Immature natural killer cell (primary cell): ENCODE data around the gene LRRC47. TPM values are rescaled to one million over a fixed set of nuclear protein-coding genes. Genes with fewer than 3 reads are reported as not detected.

Source experiments
- DNase-seq, 3 donors: peaks; one replicate each; pipeline ENCODE4 v3.0.0; 2022; ENCODE audit warnings: mixed read lengths in 1 of 3
- H3K27ac Mint-ChIP-seq, 6 donors: one replicate each; pipeline ENCODE4 v1.8.0; 2020; ENCODE audit warnings: mixed read lengths in 6 of 6, mild to moderate bottlenecking in 5 of 6, inconsistent platforms in 4 of 6, moderate library complexity in 3 of 6
- H3K27me3 Mint-ChIP-seq, 3 donors: one replicate each; pipeline ENCODE4 v1.8.0; 2020 to 2021; ENCODE audit warnings: low read depth in 3 of 3, mild to moderate bottlenecking in 3 of 3, mixed read lengths in 3 of 3, moderate library complexity in 3 of 3, inconsistent platforms in 1 of 3
- H3K36me3 Mint-ChIP-seq, 3 donors: one replicate each; pipeline ENCODE4 v1.8.0; 2020; ENCODE audit warnings: mixed read lengths in 3 of 3, inconsistent platforms in 2 of 3, mild to moderate bottlenecking in 2 of 3
- H3K4me1 Mint-ChIP-seq, 2 donors: one replicate each; pipeline ENCODE4 v1.8.0; 2020; ENCODE audit warnings: inconsistent platforms in 2 of 2, mild to moderate bottlenecking in 2 of 2, mixed read lengths in 2 of 2, moderate library complexity in 1 of 2
- H3K4me3 Mint-ChIP-seq, 5 donors: one replicate each; pipeline ENCODE4 v1.8.0; 2020; ENCODE audit warnings: mild to moderate bottlenecking in 5 of 5, mixed read lengths in 5 of 5, inconsistent platforms in 3 of 5, moderate library complexity in 3 of 5
- H3K9me3 Mint-ChIP-seq, 6 donors: one replicate each; pipeline ENCODE4 v1.8.0; 2020; ENCODE audit warnings: mild to moderate bottlenecking in 6 of 6, mixed read lengths in 6 of 6, inconsistent platforms in 4 of 6, moderate library complexity in 3 of 6
- polyA plus RNA-seq, 3 donors: library from polyadenylated mRNA; unstranded; fragments of 300-500 nt; fragmentation: Illumina TruSeq; gene quantifications; one replicate each; pipeline ENCODE4 v1.2.3, GENCODE V29; 2021

Gene LRRC47
- polyA plus RNA-seq, 3 donors from 2014 or later: 19.3 to 28.3 (median 27.7) TPM

- Mint-ChIP-seq H3K27me3 (peaks cover 0 to 3% (median 2%) of the 10 kb centered on the region in 3 donors), H3K27ac (no peak overlapping the region), H3K4me3 (no peak overlapping the region), H3K36me3 (peaks cover 0 to 14% (median 7%) of the 10 kb centered on the region in 3 donors), H3K4me1 (peaks cover 20 to 22% of the 10 kb centered on the region in 2 donors), H3K9me3 (no peaks in the 10 kb centered on the region)
- DNase-seq: no peak
Observed at GRCh38 chr1:3741566-3742438, 54.5 kb downstream of the LRRC47 start.

GRCh38 chr1:3740752-3741151 is 55.5 kb downstream of the LRRC47 start:
- no peak for DNase-seq
- no peaks in the 10 kb centered on the region for H3K9me3 Mint-ChIP-seq
- no peak overlapping the region for H3K27ac Mint-ChIP-seq
- H3K27me3 Mint-ChIP-seq: peaks cover 0 to 3% (median 2%) of the 10 kb centered on the region in 3 donors
- peaks cover 12 to 13% of the 10 kb centered on the region in 2 donors for H3K4me1 Mint-ChIP-seq
- H3K4me3 Mint-ChIP-seq: no peak overlapping the region
- peaks cover 0 to 14% (median 10%) of the 10 kb centered on the region in 3 donors for H3K36me3 Mint-ChIP-seq

GRCh38 chr1:3740042-3740441 is 56.3 kb downstream of the LRRC47 start:
- peaks cover 0 to 2% (median 2%) of the 10 kb centered on the region in 3 donors for H3K27me3 Mint-ChIP-seq
- no peaks in the 10 kb centered on the region for H3K9me3 Mint-ChIP-seq
- H3K4me3 Mint-ChIP-seq: no peak overlapping the region
- peaks cover 0 to 14% (median 10%) of the 10 kb centered on the region in 3 donors for H3K36me3 Mint-ChIP-seq
- H3K4me1 Mint-ChIP-seq: peaks cover 4 to 6% of the 10 kb centered on the region in 2 donors
- DNase-seq: no peak
- no peak overlapping the region for H3K27ac Mint-ChIP-seq

GRCh38 chr1:3738943-3739342 is 57.4 kb downstream of the LRRC47 start:
- Mint-ChIP-seq H3K36me3 (peaks cover 0 to 14% (median 10%) of the 10 kb centered on the region in 3 donors), H3K9me3 (no peaks in the 10 kb centered on the region), H3K27me3 (peaks cover 0 to 2% (median 2%) of the 10 kb centered on the region in 3 donors), H3K4me3 (no peak overlapping the region), H3K27ac (no peak overlapping the region), H3K4me1 (peaks cover 2 to 5% of the 10 kb centered on the region in 2 donors)
- DNase-seq: no peak

GRCh38 chr1:3736708-3737107 is 59.6 kb downstream of the LRRC47 start:
- Mint-ChIP-seq H3K27me3 (peaks cover 0 to 2% (median 0%) of the 10 kb centered on the region in 3 donors), H3K4me1 (no peaks in the 10 kb centered on the region), H3K4me3 (no peak overlapping the region), H3K27ac (peak overlapping the region in 1 of 6 donors; percentile 28), H3K9me3 (no peaks in the 10 kb centered on the region), H3K36me3 (peaks cover 0 to 6% (median 6%) of the 10 kb centered on the region in 3 donors)
- DNase-seq: no peak

GRCh38 chr1:3736131-3736561 is 60.2 kb downstream of the LRRC47 start:
- Mint-ChIP-seq H3K27me3 (peaks cover 0 to 2% (median 0%) of the 10 kb centered on the region in 3 donors), H3K27ac (no peak overlapping the region), H3K4me1 (no peaks in the 10 kb centered on the region), H3K9me3 (no peaks in the 10 kb centered on the region), H3K4me3 (no peak overlapping the region), H3K36me3 (peaks cover 0 to 3% (median 2%) of the 10 kb centered on the region in 3 donors)
- no peak for DNase-seq

GRCh38 chr1:3735688-3736087 is 60.6 kb downstream of the LRRC47 start:
- Mint-ChIP-seq H3K27me3 (peaks cover 0 to 2% (median 0%) of the 10 kb centered on the region in 3 donors), H3K4me3 (no peak overlapping the region), H3K27ac (no peak overlapping the region), H3K9me3 (no peaks in the 10 kb centered on the region), H3K4me1 (no peaks in the 10 kb centered on the region), H3K36me3 (peaks cover 0 to 3% (median under 1%) of the 10 kb centered on the region in 3 donors)
- DNase-seq: no peak

- H3K9me3 Mint-ChIP-seq: no peaks in the 10 kb centered on the region
- no peaks in the 10 kb centered on the region for H3K4me1 Mint-ChIP-seq
- no peak for DNase-seq
- H3K27ac Mint-ChIP-seq: no peak overlapping the region
- H3K27me3 Mint-ChIP-seq: peaks cover 0 to 2% (median 0%) of the 10 kb centered on the region in 3 donors
- peaks cover 0 to 3% (median 0%) of the 10 kb centered on the region in 3 donors for H3K36me3 Mint-ChIP-seq
- H3K4me3 Mint-ChIP-seq: no peak overlapping the region
Observed at GRCh38 chr1:3735027-3735681, 61.1 kb downstream of the LRRC47 start.

GRCh38 chr1:3734602-3735001 is 61.7 kb downstream of the LRRC47 start:
- H3K4me1 Mint-ChIP-seq: no peaks in the 10 kb centered on the region
- H3K9me3 Mint-ChIP-seq: no peaks in the 10 kb centered on the region
- no peak overlapping the region for H3K4me3 Mint-ChIP-seq
- peaks cover 0 to 2% (median 0%) of the 10 kb centered on the region in 3 donors for H3K27me3 Mint-ChIP-seq
- H3K27ac Mint-ChIP-seq: no peak overlapping the region
- peaks cover 0 to 3% (median 0%) of the 10 kb centered on the region in 3 donors for H3K36me3 Mint-ChIP-seq
- no peak for DNase-seq

GRCh38 chr1:3733883-3734589 is 62.3 kb downstream of the LRRC47 start:
- H3K4me3 Mint-ChIP-seq: no peak overlapping the region
- H3K27ac Mint-ChIP-seq: no peak overlapping the region
- peaks cover 0 to 3% (median 0%) of the 10 kb centered on the region in 3 donors for H3K36me3 Mint-ChIP-seq
- DNase-seq: no peak
- H3K4me1 Mint-ChIP-seq: no peaks in the 10 kb centered on the region
- H3K27me3 Mint-ChIP-seq: peaks cover 0 to 2% (median 0%) of the 10 kb centered on the region in 3 donors
- no peaks in the 10 kb centered on the region for H3K9me3 Mint-ChIP-seq

GRCh38 chr1:3733094-3733882 is 63.0 kb downstream of the LRRC47 start:
- H3K9me3 Mint-ChIP-seq: no peaks in the 10 kb centered on the region
- peaks cover 0 to 2% (median 0%) of the 10 kb centered on the region in 3 donors for H3K27me3 Mint-ChIP-seq
- no peak for DNase-seq
- no peak overlapping the region for H3K27ac Mint-ChIP-seq
- H3K4me1 Mint-ChIP-seq: no peaks in the 10 kb centered on the region
- peaks cover 0 to 3% (median 0%) of the 10 kb centered on the region in 3 donors for H3K36me3 Mint-ChIP-seq
- no peak overlapping the region for H3K4me3 Mint-ChIP-seq

GRCh38 chr1:3732434-3733093 is 63.7 kb downstream of the LRRC47 start:
- H3K4me3 Mint-ChIP-seq: no peak overlapping the region
- H3K27ac Mint-ChIP-seq: no peak overlapping the region
- H3K36me3 Mint-ChIP-seq: peaks cover 0 to 3% (median 0%) of the 10 kb centered on the region in 3 donors
- no peaks in the 10 kb centered on the region for H3K9me3 Mint-ChIP-seq
- H3K27me3 Mint-ChIP-seq: peaks cover 0 to 2% (median 0%) of the 10 kb centered on the region in 3 donors
- H3K4me1 Mint-ChIP-seq: no peaks in the 10 kb centered on the region
- DNase-seq: no peak
